BLaER1 (cell line): ENCODE data around the gene IDH3G.

Source experiments
- H3K27ac ChIP-seq: shearing (Covaris generic); formaldehyde crosslinking; 2 replicates; pipeline ENCODE4 v1.8.1; 2022
- H3K27me3 ChIP-seq: shearing (Covaris generic); formaldehyde crosslinking; 2 replicates; pipeline ENCODE4 v1.8.1; 2022
- H3K36me3 ChIP-seq: shearing (Covaris generic); formaldehyde crosslinking; 2 replicates; pipeline ENCODE4 v1.8.1; 2022
- H3K4me1 ChIP-seq: shearing (Covaris generic); formaldehyde crosslinking; 2 replicates; pipeline ENCODE4 v1.8.1; 2022
- H3K4me2 ChIP-seq: shearing (Covaris generic); formaldehyde crosslinking; 2 replicates; pipeline ENCODE4 v1.8.1; 2022
- H3K4me3 ChIP-seq: shearing (Covaris generic); formaldehyde crosslinking; 2 replicates; pipeline ENCODE4 v1.8.1; 2022
- H3K9ac ChIP-seq: shearing (Covaris generic); formaldehyde crosslinking; 2 replicates; pipeline ENCODE4 v1.8.1; 2022
- H3K9me3 ChIP-seq: shearing (Covaris generic); formaldehyde crosslinking; 2 replicates; pipeline ENCODE4 v1.8.1; 2022
- H4K20me1 ChIP-seq: shearing (Covaris generic); formaldehyde crosslinking; 2 replicates; pipeline ENCODE4 v1.8.1; 2022
- Cebpa-rat ChIP-seq: shearing (Covaris generic); IDR thresholded peaks from 2 replicates; pipeline ENCODE4 v1.8.1; 2022

IDH3G gene

GRCh38 chrX:153736871-153737441 is 57.2 kb downstream of the IDH3G start:
- no peak overlapping the region for H3K4me3 ChIP-seq
- H3K36me3 ChIP-seq, result peaks cover 48% of the 10 kb centered on the region
- H3K9me3 ChIP-seq, result peaks cover 28% of the 10 kb centered on the region
- peaks cover 32% of the 10 kb centered on the region for H3K27me3 ChIP-seq
- no peak for TF ChIP-seq Cebpa-rat
- no peak overlapping the region for H3K27ac ChIP-seq
- H4K20me1 ChIP-seq, result peaks cover 30% of the 10 kb centered on the region
- peaks cover 75% of the 10 kb centered on the region for H3K4me1 ChIP-seq
- peak overlapping the region; percentile 71 for H3K4me2 ChIP-seq
- no peak overlapping the region for H3K9ac ChIP-seq

- Histone ChIP-seq H4K20me1 (peaks cover 30% of the 10 kb centered on the region), H3K36me3 (peaks cover 56% of the 10 kb centered on the region)
- no peak for TF ChIP-seq Cebpa-rat
Observed at GRCh38 chrX:153736071-153736820, 57.9 kb downstream of the IDH3G start.

More at GRCh38 chrX:153736071-153736820, 57.9 kb downstream of the IDH3G start:
- Histone ChIP-seq H3K4me1 (peaks cover 68% of the 10 kb centered on the region), H3K4me2 (peak overlapping the region; percentile 71), H3K27me3 (peaks cover 27% of the 10 kb centered on the region), H3K9me3 (peaks cover 35% of the 10 kb centered on the region), H3K27ac (no peak overlapping the region), H3K9ac (no peak overlapping the region), H3K4me3 (no peak overlapping the region)
